Measurements from ENCODE around the gene PCSK7. TPM values are rescaled to one million over a fixed set of nuclear protein-coding genes. Genes with fewer than 3 reads are reported as not detected.

The PCSK7 gene
- total and polyA plus RNA-seq, 2 experiments from 2014 or later: 29.7 to 58.8 TPM

DNA sequence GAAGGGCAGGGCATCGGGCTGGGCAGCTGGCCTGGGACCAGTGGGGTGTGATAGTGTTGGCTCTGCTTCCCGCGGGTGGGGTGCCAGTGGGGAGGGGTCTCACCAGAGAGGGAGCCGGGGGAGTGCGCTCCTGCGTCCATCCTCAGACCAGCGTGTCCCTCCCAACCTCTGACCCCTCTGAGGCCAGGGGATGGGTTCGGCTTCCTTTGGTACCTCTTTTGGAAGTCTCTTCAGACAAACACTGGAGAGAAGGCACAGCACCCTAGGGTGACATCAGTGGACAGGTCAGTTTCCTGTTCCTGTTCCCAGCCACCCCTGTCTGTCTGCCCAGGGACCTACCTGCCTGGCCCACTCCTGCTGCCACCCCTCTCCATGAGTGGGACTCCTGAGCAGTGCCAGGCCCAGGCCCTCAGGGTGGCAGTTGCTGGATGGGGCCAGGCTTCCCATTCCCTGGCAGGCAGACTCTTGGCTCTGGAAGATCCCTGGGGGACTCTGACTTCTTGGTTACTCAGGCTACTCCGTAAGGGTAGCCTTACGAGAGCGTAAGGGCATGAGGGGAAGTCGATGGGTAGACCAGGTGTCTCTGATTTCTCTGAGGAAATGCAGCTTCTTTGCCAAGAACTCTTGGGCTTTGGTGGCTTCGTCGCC lies 30.1 kb downstream of the PCSK7 start:
- Histone ChIP-seq H3K9me2 (ENCODE audit: insufficient read depth) (no peaks in the 10 kb centered on the region), H2AFZ (no peak overlapping the region), H3K9ac (peak overlapping the region; percentile 79), H3K27me3 (replicated peaks; ENCODE audit: insufficient read depth) (no peaks in the 10 kb centered on the region), H3F3A (ENCODE audit: insufficient read depth) (peaks cover 52% of the 10 kb centered on the region), H4K20me1 (ENCODE audit: insufficient read depth) (0 out of 2 replicates have a peak, but pooled peaks cover 2% of the 10 kb centered on the region), H3K4me2 (ENCODE audit: unreplicated experiment) (peak overlapping the region; percentile 78), H3K9me3 (ENCODE audit: low read depth) (no peaks in the 10 kb centered on the region), H3K4me1 (ENCODE audit: insufficient read depth) (peaks cover 34% of the 10 kb centered on the region), H3K79me2 (ENCODE audit: insufficient read depth) (peaks cover 78% of the 10 kb centered on the region), H3K4me3 (peak overlapping the region; percentile 87), H3K36me3 (ENCODE audit: low read depth) (peaks cover 12% of the 10 kb centered on the region), H3K27ac (peak overlapping the region; percentile 27)
- peak; percentile 46 for DNase-seq
- WGBS, 2 experiments (ENCODE audit: low coverage in 1 of 2, low lambda C conversion rate in 2 of 2, missing lambda C conversion rate in 2 of 2): 58 to 70% methylated on average over 12 to 14 of the region's 14 CpGs
- in situ Hi-C loops (cut with MboI): no loop called here
- no peak for TF ChIP-seq EZH2 (IDR thresholded peaks at IDR 0.05; ENCODE audit: insufficient read depth, poor library complexity, severe bottlenecking)
- no peak for TF ChIP-seq EZH2phosphoT487 (IDR thresholded peaks at IDR 0.05; ENCODE audit: insufficient read depth, low read depth)

DNA sequence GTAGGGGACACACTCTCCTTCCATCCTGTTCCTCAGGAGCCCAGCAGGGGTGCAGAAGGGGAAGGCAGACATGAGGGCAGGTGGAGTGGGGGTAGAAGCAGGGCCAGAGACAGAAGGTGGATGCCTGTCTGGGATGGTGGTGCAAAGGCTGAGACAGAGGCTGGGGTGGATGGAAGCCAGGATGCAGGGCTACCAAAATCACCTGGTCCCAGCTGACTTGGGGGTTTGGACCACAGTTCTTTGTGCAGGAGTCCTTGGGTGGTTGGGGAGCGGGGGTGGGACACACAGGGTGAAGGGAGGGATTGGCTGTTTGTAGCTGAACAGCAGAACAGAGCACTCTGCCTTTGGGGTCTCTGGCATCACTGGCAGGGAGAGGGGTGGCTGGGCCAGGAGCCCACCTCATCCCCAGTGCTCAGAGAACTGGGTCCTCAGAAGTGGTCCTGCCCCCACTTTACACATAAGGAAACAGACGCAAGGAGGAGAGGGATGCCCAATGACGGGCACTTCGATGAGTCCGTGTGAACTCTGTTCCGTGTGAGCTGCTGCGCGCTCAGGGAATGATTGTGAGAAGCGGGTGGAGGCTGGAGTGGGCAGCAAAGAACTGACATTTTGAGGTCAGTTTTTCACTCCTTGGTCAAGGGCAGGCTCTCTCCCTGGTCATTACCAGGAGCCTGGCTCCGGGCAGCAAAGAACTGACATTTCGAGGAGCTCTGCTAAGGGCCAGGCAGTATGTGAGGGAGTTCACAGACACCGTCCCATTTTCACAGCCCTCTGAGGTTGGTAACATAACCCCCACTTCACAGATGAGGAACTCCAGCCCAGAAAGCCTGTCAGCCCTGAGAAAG lies 30.8 kb downstream of the PCSK7 start:
- Histone ChIP-seq H3K9ac (peak overlapping the region; percentile 79), H3K27me3 (replicated peaks; ENCODE audit: insufficient read depth) (no peaks in the 10 kb centered on the region), H3K79me2 (ENCODE audit: insufficient read depth) (peaks cover 78% of the 10 kb centered on the region), H3K27ac (peak overlapping the region; percentile 27), H3K9me3 (ENCODE audit: low read depth) (no peaks in the 10 kb centered on the region), H3K4me1 (ENCODE audit: insufficient read depth) (peaks cover 34% of the 10 kb centered on the region), H3K4me3 (peak overlapping the region; percentile 87), H3K9me2 (ENCODE audit: insufficient read depth) (no peaks in the 10 kb centered on the region), H3K4me2 (ENCODE audit: unreplicated experiment) (peak overlapping the region; percentile 78), H3K36me3 (ENCODE audit: low read depth) (peaks cover 12% of the 10 kb centered on the region), H4K20me1 (ENCODE audit: insufficient read depth) (0 out of 2 replicates have a peak, but pooled peaks cover 2% of the 10 kb centered on the region), H2AFZ (no peak overlapping the region), H3F3A (ENCODE audit: insufficient read depth) (peaks cover 52% of the 10 kb centered on the region)
- no peak for TF ChIP-seq EZH2phosphoT487 (IDR thresholded peaks at IDR 0.05; ENCODE audit: insufficient read depth, low read depth)
- TF ChIP-seq EZH2 (IDR thresholded peaks at IDR 0.05; ENCODE audit: insufficient read depth, poor library complexity, severe bottlenecking): no peak
- in situ Hi-C loops (cut with MboI): no loop called here
- 82 to 85% methylated on average over 12 of the region's 12 CpGs for WGBS, 2 experiments (ENCODE audit: low coverage in 1 of 2, low lambda C conversion rate in 2 of 2, missing lambda C conversion rate in 2 of 2)
- DNase-seq: peak; percentile 30

- Histone ChIP-seq H3F3A (ENCODE audit: insufficient read depth) (peaks cover 47% of the 10 kb centered on the region), H3K4me1 (ENCODE audit: insufficient read depth) (peaks cover 34% of the 10 kb centered on the region), H3K9me2 (ENCODE audit: insufficient read depth) (no peaks in the 10 kb centered on the region), H3K9me3 (ENCODE audit: low read depth) (no peaks in the 10 kb centered on the region), H3K4me2 (ENCODE audit: unreplicated experiment) (peak overlapping the region; percentile 78), H3K27ac (peak overlapping the region; percentile 53), H4K20me1 (ENCODE audit: insufficient read depth) (0 out of 2 replicates have a peak, but pooled peaks cover 2% of the 10 kb centered on the region), H3K27me3 (replicated peaks; ENCODE audit: insufficient read depth) (no peaks in the 10 kb centered on the region), H2AFZ (no peak overlapping the region), H3K4me3 (peak overlapping the region; percentile 87), H3K79me2 (ENCODE audit: insufficient read depth) (peaks cover 78% of the 10 kb centered on the region), H3K9ac (peak overlapping the region; percentile 79), H3K36me3 (ENCODE audit: low read depth) (peaks cover 8% of the 10 kb centered on the region)
- no peak for DNase-seq
- in situ Hi-C loops (cut with MboI): no loop called here
- TF ChIP-seq EZH2phosphoT487 (IDR thresholded peaks at IDR 0.05; ENCODE audit: insufficient read depth, low read depth): no peak
- TF ChIP-seq EZH2 (IDR thresholded peaks at IDR 0.05; ENCODE audit: insufficient read depth, poor library complexity, severe bottlenecking): no peak
- 56 to 57% methylated on average over 12 to 13 of the region's 13 CpGs for WGBS, 2 experiments (ENCODE audit: low coverage in 1 of 2, low lambda C conversion rate in 2 of 2, missing lambda C conversion rate in 2 of 2)
These were observed 31.7 kb downstream of the PCSK7 start for GRCh38 chr11:117199916-117200812.

Measured in GM23248 (cell line).